ENCODE results near the gene MED17.
A peak's percentile ranks its signal among the peaks of the same experiment; 100 is the strongest.

MED17 gene

DNA sequence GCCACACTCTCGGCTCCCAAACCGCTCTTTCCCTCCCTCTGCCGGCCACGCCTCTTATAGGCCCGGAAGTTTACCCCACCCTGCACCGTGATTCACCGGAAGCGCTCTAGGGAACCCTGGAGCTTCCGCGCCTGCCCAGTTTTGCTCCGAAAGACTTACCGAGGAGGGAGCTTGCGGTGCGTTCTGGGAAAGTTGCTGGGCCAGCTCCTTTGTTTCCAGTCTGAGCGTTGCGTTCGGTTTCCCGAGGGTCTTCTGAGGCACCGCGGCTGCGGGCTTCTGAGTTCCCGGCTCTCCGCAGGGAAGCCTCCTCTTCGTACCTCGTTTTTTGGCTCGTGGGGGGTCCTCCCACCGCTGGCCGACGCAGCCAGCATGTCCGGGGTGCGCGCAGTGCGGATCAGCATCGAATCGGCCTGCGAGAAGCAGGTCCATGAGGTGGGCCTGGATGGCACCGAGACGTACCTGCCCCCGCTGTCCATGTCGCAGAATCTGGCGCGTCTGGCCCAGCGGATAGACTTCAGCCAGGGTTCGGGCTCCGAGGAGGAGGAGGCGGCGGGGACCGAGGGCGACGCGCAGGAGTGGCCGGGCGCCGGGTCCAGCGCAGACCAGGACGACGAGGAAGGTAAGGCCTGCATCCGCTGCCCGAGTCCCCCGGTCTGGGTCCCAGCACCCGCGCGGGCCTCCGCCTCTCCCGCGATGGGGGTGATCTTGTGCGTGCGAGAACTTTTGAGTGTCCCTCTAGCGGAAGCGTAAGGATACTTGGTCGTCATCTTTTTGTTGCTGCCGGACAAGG is at the start of gene MED17:
TSS of gene MED17 (plus strand) at position 138 of the 790 bp plus-strand sequence. CDS start at position 370, 232 bp downstream.
- H3K9me3 ChIP-seq (ENCODE audit: insufficient read depth, low read length): no peaks in the 10 kb centered on the region
- H3K36me3 ChIP-seq (ENCODE audit: low read length): peaks cover 18% of the 10 kb centered on the region; the same call in 1 of the 2 replicates
- TF ChIP-seq EZH2phosphoT487 (conservative IDR thresholded peaks at IDR 0.05; ENCODE audit: low read length) (no peak), CTCF (IDR thresholded peaks at IDR 0.05; ENCODE audit: insufficient read depth, low read length, poor library complexity, severe bottlenecking) (no peak)
- H2AFZ ChIP-seq (ENCODE audit: low read depth, low read length, severe bottlenecking): peak within 1 kb of the TSS; percentile 88
- peaks cover 23% of the 10 kb centered on the region for H4K20me1 ChIP-seq (ENCODE audit: low read depth, low read length)
- no peaks in the 10 kb centered on the region for H3K27me3 ChIP-seq (ENCODE audit: low read length)
- peaks cover 6% of the 10 kb centered on the region; the same call in 1 of the 2 replicates for H3F3A ChIP-seq (ENCODE audit: insufficient read depth)
- peak within 1 kb of the TSS; percentile 97 for H3K9ac ChIP-seq (ENCODE audit: low read length)
- peak within 1 kb of the TSS; percentile 59 for H3K4me3 ChIP-seq (ENCODE audit: insufficient read depth, low read length, poor library complexity, severe bottlenecking)
- H3K4me2 ChIP-seq (ENCODE audit: low read depth, low read length, poor library complexity, severe bottlenecking): peak within 1 kb of the TSS; percentile 73
- H3K79me2 ChIP-seq (ENCODE audit: insufficient read depth, low read length): peaks cover 52% of the 10 kb centered on the region
- H3K9me2 ChIP-seq (replicated peaks; ENCODE audit: insufficient read depth, low read length): no peaks in the 10 kb centered on the region
- H3K27ac ChIP-seq (ENCODE audit: low read depth, low read length): peak within 1 kb of the TSS; percentile 73

DNA sequence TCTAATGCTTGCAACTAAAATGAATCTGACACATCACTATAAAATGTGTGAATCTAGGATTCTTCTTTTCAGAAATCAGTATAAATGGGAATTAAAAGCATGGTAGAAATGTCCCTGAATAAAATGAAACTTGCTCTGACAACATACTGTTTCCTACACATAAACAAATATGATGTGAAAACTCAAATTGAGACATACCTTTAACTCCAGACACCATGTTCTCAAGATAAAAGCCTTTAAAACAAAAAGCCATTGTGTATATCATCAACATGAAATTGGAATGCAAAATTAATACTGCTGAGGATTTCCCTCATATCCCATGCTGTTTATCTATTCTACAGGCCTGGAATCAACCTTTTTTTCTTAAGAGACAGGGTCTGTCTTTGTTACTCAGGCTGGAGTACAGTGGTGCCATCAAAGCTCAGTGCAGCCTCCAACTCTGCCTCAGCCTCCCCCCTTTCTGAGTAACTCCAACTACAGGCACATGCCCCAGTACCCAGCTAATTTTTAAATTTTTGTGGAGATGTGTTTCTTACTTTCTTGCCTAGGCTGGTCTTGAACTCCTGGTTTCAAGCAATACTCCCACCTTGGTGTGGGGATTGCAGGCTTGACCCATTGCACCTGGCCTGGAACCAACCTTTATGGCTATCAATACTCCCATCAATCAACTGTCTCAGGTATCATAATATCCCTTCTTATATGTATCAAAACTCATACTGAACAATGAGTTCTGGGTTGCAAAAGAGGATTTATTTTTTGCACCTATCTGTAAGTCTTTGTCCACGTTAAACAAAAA is 49.5 kb upstream of the MED17 start:
- no peak overlapping the region for H3K4me3 ChIP-seq (ENCODE audit: insufficient read depth, low read length, poor library complexity, severe bottlenecking)
- no peaks in the 10 kb centered on the region for H3K9me3 ChIP-seq (ENCODE audit: insufficient read depth, low read length)
- peaks cover 95% of the 10 kb centered on the region for H4K20me1 ChIP-seq (ENCODE audit: low read depth, low read length)
- H3K27ac ChIP-seq (ENCODE audit: low read depth, low read length): no peak overlapping the region
- no peaks in the 10 kb centered on the region for H3K27me3 ChIP-seq (ENCODE audit: low read length)
- H3K4me2 ChIP-seq (ENCODE audit: low read depth, low read length, poor library complexity, severe bottlenecking): peak overlapping the region; percentile 1
- H3K9me2 ChIP-seq (replicated peaks; ENCODE audit: insufficient read depth, low read length): no peaks in the 10 kb centered on the region
- TF ChIP-seq EZH2phosphoT487 (conservative IDR thresholded peaks at IDR 0.05; ENCODE audit: low read length) (no peak), CTCF (IDR thresholded peaks at IDR 0.05; ENCODE audit: insufficient read depth, low read length, poor library complexity, severe bottlenecking) (no peak)
- H2AFZ ChIP-seq (ENCODE audit: low read depth, low read length, severe bottlenecking): no peak overlapping the region
- peaks cover 46% of the 10 kb centered on the region for H3K79me2 ChIP-seq (ENCODE audit: insufficient read depth, low read length)
- no peak overlapping the region for H3K9ac ChIP-seq (ENCODE audit: low read length)
- H3F3A ChIP-seq (ENCODE audit: insufficient read depth): peaks cover 100% of the 10 kb centered on the region
- H3K36me3 ChIP-seq (ENCODE audit: low read length): peaks cover 100% of the 10 kb centered on the region

GRCh38 chr11:93735627-93736026 is 48.5 kb upstream of the MED17 start:
- Histone ChIP-seq H3K4me3 (ENCODE audit: insufficient read depth, low read length, poor library complexity, severe bottlenecking) (no peak overlapping the region), H3K9me2 (replicated peaks; ENCODE audit: insufficient read depth, low read length) (no peaks in the 10 kb centered on the region), H3K27ac (ENCODE audit: low read depth, low read length) (peak overlapping the region; percentile 14; the same call in 1 of the 2 replicates), H4K20me1 (ENCODE audit: low read depth, low read length) (peaks cover 91% of the 10 kb centered on the region), H3K4me2 (ENCODE audit: low read depth, low read length, poor library complexity, severe bottlenecking) (peak overlapping the region; percentile 17), H3K79me2 (ENCODE audit: insufficient read depth, low read length) (peaks cover 56% of the 10 kb centered on the region), H3K27me3 (ENCODE audit: low read length) (no peaks in the 10 kb centered on the region), H3K9me3 (ENCODE audit: insufficient read depth, low read length) (no peaks in the 10 kb centered on the region), H3K9ac (ENCODE audit: low read length) (no peak overlapping the region), H3K36me3 (ENCODE audit: low read length) (peaks cover 100% of the 10 kb centered on the region), H3F3A (ENCODE audit: insufficient read depth) (peaks cover 100% of the 10 kb centered on the region), H2AFZ (ENCODE audit: low read depth, low read length, severe bottlenecking) (no peak overlapping the region)
- TF ChIP-seq EZH2phosphoT487 (conservative IDR thresholded peaks at IDR 0.05; ENCODE audit: low read length): no peak
- no peak for TF ChIP-seq CTCF (IDR thresholded peaks at IDR 0.05; ENCODE audit: insufficient read depth, low read length, poor library complexity, severe bottlenecking)

Measured in SU-DHL-6 (cell line).